ENCODE results near the gene DLG4. TPM values are rescaled to one million over a fixed set of nuclear protein-coding genes. Genes with fewer than 3 reads are reported as not detected.

DLG4 gene
- total and polyA plus RNA-seq, 2 donors (not counting 3 experiments of a cell fraction or from before 2014, with no cell fraction given), result 14.9 to 34.6 TPM

GRCh38 chr17:7217113-7217987, 2.3 kb downstream of the DLG4 start:
- Histone ChIP-seq H3K27ac (ENCODE audit: insufficient read depth, low read depth, low read length) (no peak overlapping the region), H3K4me2 (ENCODE audit: insufficient read depth, low read length) (peak overlapping the region; percentile 58), H3K79me2 (ENCODE audit: control insufficient read depth, insufficient read depth, low read length) (peaks cover 15% of the 10 kb centered on the region), H3K4me3 (replicated peaks in 1 of 3; ENCODE audit: insufficient read depth in 1 of 3, low read depth in 1 of 3, low read length in 3 of 3) (peak overlapping the region; percentile 52 to 56 (median 54)), H3K9ac (replicated peaks; ENCODE audit: extremely low read depth, insufficient read depth, low read length) (peak overlapping the region; percentile 40), H4K20me1 (replicated peaks; ENCODE audit: control insufficient read depth, extremely low read depth, insufficient read depth, low read length) (no peaks in the 10 kb centered on the region), H3K36me3 (ENCODE audit: control insufficient read depth in 2 of 2, extremely low read depth in 1 of 2, insufficient read depth in 2 of 2, low read length in 2 of 2) (peaks cover 5 to 6% of the 10 kb centered on the region in 2 experiments), H3K4me1 (ENCODE audit: control insufficient read depth, extremely low read depth, insufficient read depth, low read length) (peaks cover 40% of the 10 kb centered on the region), H3K27me3 (ENCODE audit: control insufficient read depth in 2 of 2, insufficient read depth in 2 of 2, low read length in 2 of 2) (no peaks in the 10 kb centered on the region), H2AFZ (ENCODE audit: low read depth, low read length) (peak overlapping the region; percentile 46), H3K9me3 (replicated peaks; ENCODE audit: control insufficient read depth, insufficient read depth, low read length) (no peaks in the 10 kb centered on the region), H3K9me1 (replicated peaks; ENCODE audit: control insufficient read depth, extremely low read depth, insufficient read depth, low read length) (no peaks in the 10 kb centered on the region)
- TF ChIP-seq JUN (IDR thresholded peaks at IDR 0.05; ENCODE audit: borderline replicate concordance, insufficient read depth, insufficient read length, low read depth) (no peak), GATA2 (IDR thresholded peaks at IDR 0.05; ENCODE audit: insufficient read depth, insufficient read length, low read depth, low read length) (no peak), POLR2AphosphoS5 (IDR thresholded peaks at IDR 0.05; ENCODE audit: insufficient read depth, low read depth, low read length) (no peak), POLR2A (IDR thresholded peaks at IDR 0.05; ENCODE audit: low read depth, low read length) (no peak)
- intact Hi-C loops (cut with micrococcal nuclease), result no loop called here
- CTCF ChIA-PET, result interaction anchor here (0.6 to 1.0 kb wide), 4 partner anchors 17 to 175 kb away, joined by 3 to 4 read pairs (median 3); partner anchors contain the start of gene DVL2
- DNase-seq (ENCODE audit: low read depth, low spot score) (peak; percentile 53), FAIRE-seq (peak; percentile 69)
- no TSS peak for BruUV-seq (replicated peaks)
- POLR2A ChIA-PET, result interaction anchor here (0.6 to 1.4 kb wide), 3 partner anchors 22 to 196 kb away, joined by 3 to 6 read pairs (median 4); partner anchors contain the start of gene PHF23
- dilution Hi-C loops (cut with MboI; ENCODE audit: extremely low pct_ligation_motif_present, low sequenced_read_pairs), result no loop called here

All from endothelial cell of umbilical vein (primary cell).